Spleen (tissue), 13 donors: ENCODE data around the gene TYW1. TPM values are rescaled to one million over a fixed set of nuclear protein-coding genes. Genes with fewer than 3 reads are reported as not detected.
"Not testable (repeated sequence)": the region's sequence is repeated elsewhere in the genome, so short reads cannot be mapped to it uniquely, and the experiment has no call there.

Source experiments
- DNase-seq: peaks from one replicate; pipeline ENCODE4 v3.0.0-alpha.2; 2020
- H3K27ac ChIP-seq, 8 donors: fragments of 200-600 bp; sonication (generic) in 7 of 8; 1 replicate in 4 of 8; 2 replicates in 4 of 8; pipeline versions ENCODE4 v1.5.0 to v1.8.0; 2016 to 2021; ENCODE audit warnings: inconsistent platforms in 4 of 8, mild to moderate bottlenecking in 4 of 8, moderate library complexity in 1 of 8
- H3K27me3 ChIP-seq, 7 donors: fragments of 200-600 bp; sonication (generic) in 6 of 7; replicated peaks in 1 of 7; 1 replicate in 4 of 7; 2 replicates in 3 of 7; pipeline versions ENCODE4 v1.5.0 to v1.8.0; 2016 to 2021; ENCODE audit warnings: inconsistent platforms in 3 of 7, mild to moderate bottlenecking in 1 of 7
- H3K36me3 ChIP-seq, 6 donors: fragments of 200-600 bp; sonication (generic) in 5 of 6; 1 replicate in 4 of 6; 2 replicates in 2 of 6; pipeline versions ENCODE4 v1.5.0 to v1.8.0; 2016 to 2021; ENCODE audit warnings: inconsistent platforms in 2 of 6
- H3K4me1 ChIP-seq, 6 donors: fragments of 200-600 bp; sonication (generic) in 5 of 6; 1 replicate in 3 of 6; 2 replicates in 3 of 6; pipeline versions ENCODE4 v1.5.0 to v1.8.0; 2016 to 2021; ENCODE audit warnings: inconsistent platforms in 3 of 6
- H3K4me3 ChIP-seq, 8 donors: fragments of 200-600 bp; sonication (generic) in 7 of 8; 1 replicate in 4 of 8; 2 replicates in 4 of 8; pipeline versions ENCODE4 v1.5.0 to v1.8.0; 2016 to 2021; ENCODE audit warnings: inconsistent platforms in 4 of 8, mild to moderate bottlenecking in 4 of 8, moderate library complexity in 2 of 8
- H3K9me3 ChIP-seq, 8 donors: fragments of 200-600 bp; sonication (generic) in 7 of 8; 1 replicate in 4 of 8; 2 replicates in 4 of 8; pipeline versions ENCODE4 v1.5.0 to v1.8.0; 2016 to 2021; ENCODE audit warnings: inconsistent platforms in 4 of 8
- POLR2A ChIP-seq, 3 donors: fragments of 450-650 bp; IDR thresholded peaks; one replicate each; pipeline ENCODE4 v1.5.1; 2017; ENCODE audit warnings: antibody characterized with exemption in 3 of 3, mild to moderate bottlenecking in 1 of 3
- POLR2AphosphoS5 ChIP-seq, 3 donors: sonication (generic); formaldehyde crosslinking; IDR thresholded peaks; one replicate each; pipeline ENCODE4 v1.5.1; 2017; ENCODE audit warnings: antibody characterized with exemption in 3 of 3
- WGBS, 5 donors: extraction: QIAGEN DNeasy Blood & Tissue Kit in 3 of 5; methylation state at CpG; one replicate each; pipeline versions ENCODE4 v1.1.5 to v1.1.7; 2013 to 2018; 5-methylcytosine and 5-hydroxymethylcytosine counted together
- intact Hi-C: fragments of 100-400 bp; cut with DNase I; formaldehyde crosslinking; loops from one replicate; pipeline ENCODE4 v1.15.0; 2023; ENCODE audit warnings: low total_unique reads
- long read RNA-seq, 2 donors: transcript quantifications; one replicate each; lab custom pipeline, GENCODE V29; 2026
- polyA plus RNA-seq, 3 donors: library from polyadenylated mRNA; stranded (reverse); fragments of 200-250 nt; gene quantifications; one replicate each; pipeline ENCODE4 v1.2.1, GENCODE V29; 2013
- total RNA-seq, 7 donors: library from RNA; depleted of rRNA in 3 of 7; stranded (reverse); fragments of >200 nt in 3 of 7; fragmentation: NEBNext Ultra II Directional in 4 of 7; extraction: Animal tissue kit (Norgen Biotek cat#: 25700) in 4 of 7; gene quantifications; one replicate each; pipeline versions ENCODE4 v1.1.0 to v1.2.1, GENCODE V29; 2016 to 2021
- TF ChIP-seq, protein P1 (sequence below), 11 experiments: fragments of 200-600 bp in 7 of 11; fragments of 450-650 bp in 4 of 11; sonication (generic) in 4 of 11; IDR thresholded peaks in 8 of 11; conservative IDR thresholded peaks in 3 of 11; 1 replicate in 7 of 11; 2 replicates in 4 of 11; pipeline versions ENCODE4 v1.4.0 to v1.8.0; 2016 to 2021; ENCODE audit warnings: antibody characterized with exemption in 11 of 11, inconsistent platforms in 4 of 11, mild to moderate bottlenecking in 1 of 11
- donor health status: healthy with polysubstance abuse.
- donor health status: DM: no; HTN: no; CAD: no; lungs with moderate emphysema.
- donor health status: DM: no; HTN: no; CAD: no.
- donor health status: Bipolar disorder and iron deficiency.
- donor health status: healthy.
- donor health status: DM: no; HTN: no; CAD: no.
- donor health status: DM: yes; HTN: yes; CAD: no.

Gene TYW1, protein sequence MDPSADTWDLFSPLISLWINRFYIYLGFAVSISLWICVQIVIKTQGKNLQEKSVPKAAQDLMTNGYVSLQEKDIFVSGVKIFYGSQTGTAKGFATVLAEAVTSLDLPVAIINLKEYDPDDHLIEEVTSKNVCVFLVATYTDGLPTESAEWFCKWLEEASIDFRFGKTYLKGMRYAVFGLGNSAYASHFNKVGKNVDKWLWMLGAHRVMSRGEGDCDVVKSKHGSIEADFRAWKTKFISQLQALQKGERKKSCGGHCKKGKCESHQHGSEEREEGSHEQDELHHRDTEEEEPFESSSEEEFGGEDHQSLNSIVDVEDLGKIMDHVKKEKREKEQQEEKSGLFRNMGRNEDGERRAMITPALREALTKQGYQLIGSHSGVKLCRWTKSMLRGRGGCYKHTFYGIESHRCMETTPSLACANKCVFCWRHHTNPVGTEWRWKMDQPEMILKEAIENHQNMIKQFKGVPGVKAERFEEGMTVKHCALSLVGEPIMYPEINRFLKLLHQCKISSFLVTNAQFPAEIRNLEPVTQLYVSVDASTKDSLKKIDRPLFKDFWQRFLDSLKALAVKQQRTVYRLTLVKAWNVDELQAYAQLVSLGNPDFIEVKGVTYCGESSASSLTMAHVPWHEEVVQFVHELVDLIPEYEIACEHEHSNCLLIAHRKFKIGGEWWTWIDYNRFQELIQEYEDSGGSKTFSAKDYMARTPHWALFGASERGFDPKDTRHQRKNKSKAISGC
- 10 to 100 TPM; 14.2 to 83.6 (median 23.5) TPM for total RNA-seq
- 1 to 10 TPM; 4.9 to 7.4 (median 7.0) TPM for polyA plus RNA-seq
- long read RNA-seq, donor 1, partial matches to known transcripts: 102 of 112 reads
- long read RNA-seq, donor 1, other reads (novel, unspliced or antisense): 8 of 112 reads
- long read RNA-seq, donor 2, partial matches to known transcripts: 36 of 64 reads
- long read RNA-seq, donor 2, other reads (novel, unspliced or antisense): 27 of 64 reads

DNA sequence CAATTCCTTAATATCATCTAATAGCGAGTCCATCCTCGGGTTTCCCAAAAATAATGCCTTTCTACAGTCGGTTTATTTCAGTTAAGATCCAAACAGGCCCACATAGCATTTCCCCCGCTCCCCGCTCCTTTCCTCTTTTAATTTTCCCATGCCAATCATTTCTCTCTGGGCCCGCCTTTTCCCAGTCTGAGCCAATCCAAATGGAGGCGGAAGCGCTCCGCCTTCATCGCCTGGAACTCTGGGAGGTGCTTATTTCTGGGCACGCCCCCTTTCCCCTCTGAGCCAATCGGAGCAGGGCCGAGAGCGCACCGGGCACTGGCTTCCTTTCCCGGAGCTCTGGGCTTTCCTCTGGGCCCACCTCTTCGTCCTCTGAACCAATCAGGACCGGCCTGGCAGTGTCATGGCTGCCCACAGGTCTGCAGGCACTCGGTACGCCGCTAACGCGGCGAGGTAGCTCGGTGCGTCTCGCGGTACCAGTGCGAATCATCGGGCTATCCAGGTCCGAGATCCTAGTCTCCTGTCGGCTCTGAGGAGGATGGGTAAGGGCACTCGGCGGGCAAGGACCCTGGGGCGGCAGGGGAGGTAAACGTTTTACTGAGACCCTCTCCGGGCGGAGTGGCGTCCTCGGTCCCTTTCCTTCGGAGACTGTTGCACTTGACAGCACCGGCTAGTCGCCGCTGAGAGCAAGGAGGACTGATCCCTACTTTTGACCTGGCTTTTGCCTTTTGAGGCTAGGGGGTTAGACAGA is at the start of gene TYW1:
TSS of gene TYW1 (plus strand) at position 390 of the 748 bp plus-strand sequence. CDS start at position 536, 146 bp downstream.
- Histone ChIP-seq H3K4me3 (peak within 1 kb of the TSS; percentile 59 to 96 (median 79)), H3K36me3 (peaks cover 0 to 48% (median 30%) of the 10 kb centered on the region in 6 donors), H3K4me1 (peaks cover 3 to 51% (median 32%) of the 10 kb centered on the region in 6 donors), H3K27ac (peak within 1 kb of the TSS; percentile 71 to 99 (median 98))
- H3K27me3 ChIP-seq, H3K9me3 ChIP-seq, intact Hi-C loops: not testable (repeated sequence)
- peak in 2 of 3 donors; percentile 21 to 64 for TF ChIP-seq POLR2A (IDR thresholded peaks at IDR 0.05)
- TF ChIP-seq POLR2AphosphoS5 (IDR thresholded peaks at IDR 0.05): peak; percentile 89 to 92 (median 91)
- TF ChIP-seq, protein P1, sequence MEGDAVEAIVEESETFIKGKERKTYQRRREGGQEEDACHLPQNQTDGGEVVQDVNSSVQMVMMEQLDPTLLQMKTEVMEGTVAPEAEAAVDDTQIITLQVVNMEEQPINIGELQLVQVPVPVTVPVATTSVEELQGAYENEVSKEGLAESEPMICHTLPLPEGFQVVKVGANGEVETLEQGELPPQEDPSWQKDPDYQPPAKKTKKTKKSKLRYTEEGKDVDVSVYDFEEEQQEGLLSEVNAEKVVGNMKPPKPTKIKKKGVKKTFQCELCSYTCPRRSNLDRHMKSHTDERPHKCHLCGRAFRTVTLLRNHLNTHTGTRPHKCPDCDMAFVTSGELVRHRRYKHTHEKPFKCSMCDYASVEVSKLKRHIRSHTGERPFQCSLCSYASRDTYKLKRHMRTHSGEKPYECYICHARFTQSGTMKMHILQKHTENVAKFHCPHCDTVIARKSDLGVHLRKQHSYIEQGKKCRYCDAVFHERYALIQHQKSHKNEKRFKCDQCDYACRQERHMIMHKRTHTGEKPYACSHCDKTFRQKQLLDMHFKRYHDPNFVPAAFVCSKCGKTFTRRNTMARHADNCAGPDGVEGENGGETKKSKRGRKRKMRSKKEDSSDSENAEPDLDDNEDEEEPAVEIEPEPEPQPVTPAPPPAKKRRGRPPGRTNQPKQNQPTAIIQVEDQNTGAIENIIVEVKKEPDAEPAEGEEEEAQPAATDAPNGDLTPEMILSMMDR (IDR thresholded peaks at IDR 0.05 in 8 of 11, conservative IDR thresholded peaks at IDR 0.05 in 3 of 11): peak in 3 of 11 experiments; percentile 13 to 43 (median 14)
- WGBS, 5 donors: 0 to 1% (median 0%) methylated on average over 23 to 44 of the region's 44 CpGs
- peak; percentile 98 for DNase-seq

DNA sequence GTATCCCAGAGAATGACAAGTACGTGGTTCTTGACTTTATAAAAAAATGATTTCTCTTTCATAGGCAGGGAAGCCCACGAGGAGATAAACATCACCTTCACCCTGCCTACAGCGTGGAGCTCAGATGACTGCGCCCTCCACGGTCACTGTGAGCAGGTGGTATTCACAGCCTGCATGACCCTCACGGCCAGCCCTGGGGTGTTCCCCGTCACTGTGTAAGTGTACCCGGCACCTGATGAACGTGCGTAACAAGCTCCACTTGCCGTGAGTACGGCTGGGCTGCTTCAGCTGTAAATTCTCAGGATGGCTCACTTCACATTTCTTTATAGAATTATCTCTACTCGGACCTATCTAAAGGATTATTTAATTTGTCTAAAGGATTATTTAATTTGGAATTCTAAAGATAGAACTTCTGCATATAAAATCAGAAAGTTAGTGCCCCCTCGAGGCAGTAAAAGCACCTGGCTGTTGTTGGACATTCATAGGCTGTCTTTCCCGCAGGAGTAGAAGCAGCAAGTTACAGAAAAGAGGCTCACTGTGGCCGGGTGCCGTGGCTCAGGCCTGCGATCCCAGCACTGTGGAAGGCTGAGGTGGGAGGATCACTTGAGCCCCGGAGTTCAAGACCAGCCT is 48.0 kb upstream of the TYW1 start:
- peaks cover 5 to 100% (median 97%) of the 10 kb centered on the region in 6 donors for H3K36me3 ChIP-seq
- H3K27me3 ChIP-seq: no peaks in the 10 kb centered on the region
- 94 to 98% (median 95%) methylated on average over 19 of the region's 19 CpGs for WGBS, 5 donors
- peak; percentile 57 for DNase-seq
- H3K9me3 ChIP-seq: no peaks in the 10 kb centered on the region
- peaks cover 0 to 39% (median 7%) of the 10 kb centered on the region in 6 donors for H3K4me1 ChIP-seq
- intact Hi-C loops: no loop called here
- H3K4me3 ChIP-seq: no peak overlapping the region
- no peak for TF ChIP-seq POLR2AphosphoS5 (IDR thresholded peaks at IDR 0.05)
- TF ChIP-seq, protein P1 (IDR thresholded peaks at IDR 0.05 in 8 of 11, conservative IDR thresholded peaks at IDR 0.05 in 3 of 11): no peak
- TF ChIP-seq POLR2A (IDR thresholded peaks at IDR 0.05): no peak
- H3K27ac ChIP-seq: no peak overlapping the region

DNA sequence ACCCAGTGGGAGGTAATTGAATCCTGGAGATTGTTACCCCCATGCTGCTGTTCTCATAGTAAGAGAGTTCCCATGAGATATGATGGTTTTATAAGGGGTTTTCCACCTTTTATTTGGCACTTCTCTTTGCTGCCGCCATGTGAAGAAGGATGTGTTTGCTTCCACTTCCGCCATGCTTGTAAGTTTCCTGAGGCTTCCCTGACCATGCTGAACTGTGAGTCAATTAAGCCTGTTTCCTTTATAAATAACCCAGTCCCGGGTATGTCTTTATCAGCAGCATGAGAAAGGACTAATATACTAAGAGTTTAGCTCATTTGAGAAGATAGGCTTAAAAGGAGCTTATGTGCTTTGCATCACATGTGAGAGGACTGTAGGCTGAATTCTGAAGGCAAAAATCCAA is 46.3 kb upstream of the TYW1 start:
- TF ChIP-seq POLR2AphosphoS5 (IDR thresholded peaks at IDR 0.05): no peak
- no peak for TF ChIP-seq POLR2A (IDR thresholded peaks at IDR 0.05)
- TF ChIP-seq, protein P1 (IDR thresholded peaks at IDR 0.05 in 8 of 11, conservative IDR thresholded peaks at IDR 0.05 in 3 of 11): no peak
- no peaks in the 10 kb centered on the region for H3K9me3 ChIP-seq
- no peaks in the 10 kb centered on the region for H3K27me3 ChIP-seq
- no peak overlapping the region for H3K27ac ChIP-seq
- WGBS, 5 donors: 72 to 87% (median 78%) methylated on average over 3 of the region's 3 CpGs
- intact Hi-C loops: no loop called here
- peaks cover 0 to 39% (median 7%) of the 10 kb centered on the region in 6 donors for H3K4me1 ChIP-seq
- DNase-seq: no peak
- no peak overlapping the region for H3K4me3 ChIP-seq
- peaks cover 5 to 100% (median 94%) of the 10 kb centered on the region in 6 donors for H3K36me3 ChIP-seq
